HCT116 (cell line): ENCODE measurements around the gene LEO1. TPM values are rescaled to one million over a fixed set of nuclear protein-coding genes. Genes with fewer than 3 reads are reported as not detected.

Experiments used
- ATF3 ChIP-seq: IDR thresholded peaks from 2 replicates; pipeline ENCODE4 v1.6.1; 2012
- SP1 ChIP-seq: IDR thresholded peaks from 2 replicates; pipeline ENCODE4 v1.6.1; 2012; ENCODE audit warnings: low read depth
- total RNA-seq: library from RNA; stranded (reverse); gene quantifications from one replicate; pipeline ENCODE4 v1.2.1, GENCODE V29; 2021; ENCODE audit not compliant: unreplicated experiment

LEO1 gene
- total RNA-seq, 1 experiment from 2014 or later, result 27.8 TPM

- TF ChIP-seq ATF3, result no peak
- TF ChIP-seq SP1, result no peak
Measured at GRCh38 chr15:51888593-51889195, 82.9 kb downstream of the LEO1 start (continued).

Other genes with a start within 250 kb of the LEO1 start
- gene LYSMD2, start 234.1 kb downstream of the LEO1 start, total RNA-seq, result 10.8 TPM
- 5.7 TPM for gene TMOD2, start 220.2 kb downstream of the LEO1 start, total RNA-seq
- 78.8 TPM for gene TMOD3, start 142.1 kb downstream of the LEO1 start, total RNA-seq
- gene MAPK6, start 47.4 kb upstream of the LEO1 start, total RNA-seq, result 57.4 TPM
- gene BCL2L10, start 141.0 kb upstream of the LEO1 start, total RNA-seq, result not detected
- 27.6 TPM for gene GNB5, start 219.6 kb upstream of the LEO1 start, total RNA-seq